GM21360 (cell line): ENCODE measurements around the gene ELN.
A peak's percentile ranks its signal among the peaks of the same experiment; 100 is the strongest.

Experiments
- ATAC-seq: cut with Tn5 transposase; IDR thresholded peaks from one replicate; pipeline ENCODE4 v1.9.1; 2021; ENCODE audit warnings: mild to moderate bottlenecking, moderate library complexity; ENCODE audit not compliant: unreplicated experiment

ELN gene

GRCh38 chr7:74092321-74092963, 64.5 kb downstream of the ELN start:
- ATAC-seq, result no peak

- ATAC-seq, result peak; percentile 40
Measured at GRCh38 chr7:74092964-74093471, 65.0 kb downstream of the ELN start.

- ATAC-seq, result peak; percentile 1
Measured at GRCh38 chr7:74093671-74094223, 65.8 kb downstream of the ELN start.

- ATAC-seq, result peak; percentile 46
Measured at GRCh38 chr7:74094224-74095101, 66.5 kb downstream of the ELN start.

GRCh38 chr7:74095135-74095534, 67.2 kb downstream of the ELN start:
- ATAC-seq, result no peak

- no peak for ATAC-seq
Measured at GRCh38 chr7:74097937-74098614, 70.1 kb downstream of the ELN start.

- no peak for ATAC-seq
Measured at GRCh38 chr7:74099031-74099430, 71.1 kb downstream of the ELN start.

- ATAC-seq, result peak; percentile 82
Measured at GRCh38 chr7:74101061-74101681, 73.2 kb downstream of the ELN start.

GRCh38 chr7:74103219-74103772, 75.3 kb downstream of the ELN start:
- no peak for ATAC-seq

GRCh38 chr7:74104702-74105101, 76.7 kb downstream of the ELN start:
- ATAC-seq, result no peak

GRCh38 chr7:74105992-74106391, 78.0 kb downstream of the ELN start:
- no peak for ATAC-seq

- no peak for ATAC-seq
Measured at GRCh38 chr7:74106846-74107245, 78.9 kb downstream of the ELN start.

- ATAC-seq, result no peak
Measured at GRCh38 chr7:74115326-74115725, 87.4 kb downstream of the ELN start.

- ATAC-seq, result no peak
Measured at GRCh38 chr7:74116356-74116755, 88.4 kb downstream of the ELN start.
